ENCODE data around the gene KLHL35.

KLHL35 gene

GRCh38 chr11:75441804-75442132, 8.8 kb upstream of the KLHL35 start:
- no peak for DNase-seq (ENCODE audit: low read depth)

DNA sequence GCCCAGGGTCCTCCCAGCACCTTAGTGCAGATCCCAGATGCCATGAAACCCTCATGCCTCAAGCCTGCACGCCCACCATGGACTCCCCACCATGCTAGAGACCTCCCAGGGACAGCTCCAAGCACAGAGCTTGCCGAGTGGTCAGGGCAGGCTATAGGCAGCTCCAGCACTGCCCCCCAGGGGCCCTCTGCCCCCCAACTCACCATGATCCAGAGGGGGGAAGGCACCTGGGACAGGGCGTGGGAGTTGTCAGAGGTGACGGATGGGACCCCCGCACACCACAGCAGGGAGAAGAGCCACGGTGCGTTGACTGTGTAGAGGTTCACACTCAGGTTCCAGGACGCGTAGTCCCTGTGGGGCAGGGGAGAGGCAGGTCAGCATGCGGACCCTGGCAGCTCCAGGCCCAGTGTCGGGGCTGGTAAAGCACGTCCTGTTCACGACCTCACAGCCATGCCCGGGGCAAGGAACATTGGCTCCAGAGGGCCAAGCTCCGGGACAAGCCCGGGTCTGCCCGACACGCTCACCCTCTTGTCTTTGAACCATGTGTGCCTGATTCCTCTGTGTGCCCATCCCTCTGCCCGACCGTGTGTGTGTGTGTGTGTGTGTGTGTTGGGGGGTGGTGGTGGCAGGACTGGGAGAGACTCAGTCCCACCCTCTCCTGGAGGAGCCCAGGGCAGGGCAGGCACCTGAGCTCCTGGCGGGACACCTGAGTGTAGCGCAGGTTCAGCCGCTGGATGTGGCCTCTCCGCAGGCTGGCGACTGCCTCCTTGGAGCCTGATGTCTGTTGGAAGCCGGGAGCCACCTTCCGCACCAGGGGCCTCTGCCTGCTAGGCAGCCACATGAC, 8.2 kb upstream of the KLHL35 start:
- no peak for DNase-seq (ENCODE audit: low read depth)

DNA sequence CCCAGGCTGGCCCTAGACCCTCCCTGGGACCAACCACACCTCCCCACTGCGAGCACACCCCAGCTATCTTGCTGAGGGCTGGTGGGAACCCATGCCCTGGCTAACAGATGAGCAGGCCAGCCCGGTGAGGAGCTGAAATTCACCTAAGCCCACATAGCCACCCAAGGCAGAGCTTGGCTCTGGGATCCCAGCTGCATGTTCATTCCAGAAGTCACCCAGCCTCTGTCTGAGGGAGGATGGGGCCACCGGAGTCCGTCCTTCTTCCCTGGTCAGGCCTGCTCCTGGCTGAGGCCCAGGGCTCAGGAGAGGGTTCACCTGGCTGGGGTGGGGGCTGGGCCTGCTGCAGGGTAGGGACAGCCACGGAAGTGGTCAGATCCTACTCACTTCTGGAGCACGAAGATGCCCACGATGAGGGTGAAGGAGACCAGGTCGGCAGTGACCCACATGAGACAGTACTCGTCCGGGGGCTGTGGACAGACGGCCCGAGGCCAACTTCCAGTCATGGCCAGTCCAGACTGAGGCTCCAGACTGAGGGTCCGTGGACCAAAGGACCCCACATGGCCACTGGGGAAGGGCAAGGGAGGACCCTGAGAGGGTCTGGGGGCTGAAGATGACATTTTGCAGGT, 6.6 kb upstream of the KLHL35 start:
- no peak for DNase-seq (ENCODE audit: low read depth)

DNA sequence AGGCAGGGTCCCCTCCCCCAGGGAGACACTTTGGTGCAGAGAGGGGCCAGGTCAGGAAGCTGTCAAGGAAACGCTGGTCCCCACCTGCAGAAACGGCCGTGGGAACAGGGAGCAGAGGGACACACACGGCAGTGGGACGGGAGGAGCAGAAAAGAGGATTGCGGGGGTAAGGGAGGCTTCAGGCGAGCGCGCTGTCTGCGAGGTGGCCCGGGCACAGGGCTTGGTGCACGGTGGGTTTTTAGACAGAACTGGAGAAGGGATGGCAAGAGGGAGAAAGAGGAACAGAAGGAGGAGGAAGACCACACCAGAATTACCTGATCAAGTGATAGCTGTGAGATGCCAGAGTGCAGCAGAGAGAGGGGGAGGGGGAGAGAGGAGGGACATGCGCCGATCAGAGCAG, 6.0 kb upstream of the KLHL35 start:
- no peak for DNase-seq (ENCODE audit: low read depth)

DNA sequence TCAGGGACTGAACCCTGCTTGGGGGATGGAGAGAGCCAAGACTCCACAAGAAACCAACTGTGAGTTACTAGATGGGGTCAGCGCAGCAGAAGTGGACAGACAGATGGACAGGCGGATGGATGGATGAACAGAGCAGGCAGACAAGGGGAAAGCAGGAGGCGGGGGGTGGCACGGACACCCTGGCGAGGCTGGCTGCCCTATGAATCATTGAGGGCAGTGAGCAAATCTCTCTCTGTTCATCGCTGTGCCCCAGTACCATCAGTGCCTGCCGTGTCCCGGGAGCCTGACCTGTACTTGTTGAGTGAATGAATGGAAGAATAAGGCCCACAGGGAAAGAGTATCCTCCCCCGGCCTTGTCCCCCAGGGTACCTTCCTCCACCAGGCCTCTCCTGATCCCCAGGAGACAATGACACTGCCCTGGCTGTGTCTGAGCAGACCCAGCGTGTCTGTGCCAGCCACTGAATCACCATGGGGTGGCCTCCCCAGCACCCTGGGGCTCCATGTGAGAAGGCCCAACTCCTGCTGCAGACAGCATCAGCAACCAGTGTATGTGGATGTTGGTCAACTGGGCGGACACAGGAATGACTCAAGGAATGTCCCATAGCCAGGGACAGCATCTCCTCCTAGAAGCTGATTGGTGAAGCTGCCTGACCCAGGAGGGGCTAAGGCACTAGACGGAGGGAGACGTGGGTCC, 5.1 kb upstream of the KLHL35 start:
- DNase-seq (ENCODE audit: low read depth): peak; percentile 57

DNA sequence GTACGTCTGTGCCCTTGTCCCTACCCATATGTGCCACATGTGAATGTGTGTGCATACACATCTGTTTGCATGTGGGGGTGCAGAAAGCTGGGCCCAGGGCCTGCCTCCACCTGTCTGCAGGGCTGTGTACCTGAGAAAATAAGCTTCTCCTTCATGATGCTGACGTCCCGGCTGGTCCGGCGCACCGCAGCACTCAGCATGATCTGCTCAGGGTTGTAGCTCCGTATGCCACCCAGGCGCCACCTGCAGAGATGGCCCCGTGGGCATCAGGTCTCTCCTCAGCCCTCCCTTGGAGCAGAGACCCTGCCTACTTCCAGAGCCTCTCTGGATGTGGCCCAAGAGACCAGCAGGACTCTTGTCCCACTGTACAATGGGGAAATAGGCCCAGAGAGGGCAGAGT, 3.8 kb upstream of the KLHL35 start:
- DNase-seq (ENCODE audit: low read depth): no peak

DNA sequence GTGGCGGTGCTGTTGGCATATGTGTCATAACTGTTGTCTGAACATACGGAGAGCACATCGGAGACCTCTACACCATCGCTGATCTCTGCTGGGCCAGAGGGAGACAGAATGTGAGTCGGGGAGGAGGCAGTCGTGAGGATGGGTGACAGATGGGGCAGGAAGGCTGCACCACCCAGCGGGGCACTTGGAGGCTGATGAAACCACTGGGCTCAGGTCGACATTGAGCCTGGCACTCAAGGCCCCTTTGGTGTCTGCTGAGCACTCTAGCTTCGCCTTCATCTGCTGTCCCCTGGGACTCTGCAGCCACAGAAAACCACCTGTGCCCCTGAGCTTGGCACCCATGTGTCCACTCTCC, 2.5 kb upstream of the KLHL35 start:
- DNase-seq (ENCODE audit: low read depth): no peak

GRCh38 chr11:75434886-75435570, 2.0 kb upstream of the KLHL35 start:
- no peak for DNase-seq (ENCODE audit: low read depth)

DNA sequence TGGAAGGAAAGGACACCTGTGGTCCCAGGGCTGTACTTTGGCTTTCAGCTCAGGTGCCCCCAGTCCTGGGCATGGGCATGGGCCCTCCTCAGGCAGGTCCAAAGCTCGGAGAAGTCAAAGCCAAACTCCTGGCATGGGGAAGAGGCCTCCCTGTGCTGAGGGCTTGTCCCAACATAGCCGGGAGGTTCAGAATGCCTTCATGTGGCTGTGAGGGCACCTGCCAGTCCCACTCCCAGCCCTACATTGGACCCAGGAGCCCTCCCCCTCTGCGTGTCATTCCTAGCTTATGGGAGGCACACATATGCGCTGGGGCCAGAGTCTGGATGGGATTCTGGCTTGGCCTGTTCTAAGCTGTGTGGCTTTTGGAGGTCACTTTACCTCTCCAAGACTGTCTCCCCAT, 1.0 kb upstream of the KLHL35 start:
- DNase-seq (ENCODE audit: low read depth): no peak

DNA sequence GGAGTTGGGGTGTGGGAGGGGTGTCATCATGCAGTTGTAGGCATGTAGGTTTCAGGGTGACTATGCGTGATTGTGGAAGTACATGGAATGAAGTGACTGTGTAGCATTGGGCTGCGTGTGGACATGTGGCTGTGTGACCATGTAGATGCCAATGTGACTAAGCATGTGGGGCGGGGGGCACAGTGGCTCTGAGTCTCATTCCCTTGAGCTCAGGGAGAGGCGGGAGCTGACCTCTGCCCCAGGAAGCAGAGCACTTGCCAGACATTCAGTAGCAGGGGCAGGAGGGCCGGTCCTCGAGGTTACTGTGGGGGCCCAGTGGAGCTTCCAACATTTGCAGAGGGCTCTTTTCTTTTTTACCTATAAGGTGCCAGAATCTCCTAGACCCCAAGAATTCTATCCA, 440 bp upstream of the KLHL35 start:
- DNase-seq (ENCODE audit: low read depth): no peak

- DNase-seq (ENCODE audit: low read depth): peak; percentile 11
These were observed 1.2 kb downstream of the KLHL35 start for GRCh38 chr11:75431533-75432525.

- no peak for DNase-seq (ENCODE audit: low read depth)
These were observed 2.1 kb downstream of the KLHL35 start for GRCh38 chr11:75430714-75431532.

- DNase-seq (ENCODE audit: low read depth): peak; percentile 59
These were observed 2.9 kb downstream of the KLHL35 start for GRCh38 chr11:75429902-75430713.

DNA sequence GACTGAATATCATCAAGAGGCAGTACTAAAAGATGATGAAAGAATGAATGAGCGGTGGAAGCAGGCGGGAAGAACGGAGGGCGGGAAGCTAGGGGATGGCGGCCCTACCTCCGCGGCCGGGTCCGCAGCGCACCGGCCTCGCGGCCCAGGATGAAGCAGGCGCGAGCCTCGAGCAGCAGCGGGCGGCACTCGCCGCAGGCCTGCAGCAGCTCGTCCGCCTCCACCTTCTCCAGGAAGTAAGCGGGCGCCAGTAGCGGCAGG, 3.4 kb downstream of the KLHL35 start:
- no peak for DNase-seq (ENCODE audit: low read depth)

GRCh38 chr11:75428989-75429640, 3.9 kb downstream of the KLHL35 start:
- no peak for DNase-seq (ENCODE audit: low read depth)

- DNase-seq (ENCODE audit: low read depth): peak; percentile 87
These were observed 4.7 kb downstream of the KLHL35 start for GRCh38 chr11:75428281-75428724.

DNA sequence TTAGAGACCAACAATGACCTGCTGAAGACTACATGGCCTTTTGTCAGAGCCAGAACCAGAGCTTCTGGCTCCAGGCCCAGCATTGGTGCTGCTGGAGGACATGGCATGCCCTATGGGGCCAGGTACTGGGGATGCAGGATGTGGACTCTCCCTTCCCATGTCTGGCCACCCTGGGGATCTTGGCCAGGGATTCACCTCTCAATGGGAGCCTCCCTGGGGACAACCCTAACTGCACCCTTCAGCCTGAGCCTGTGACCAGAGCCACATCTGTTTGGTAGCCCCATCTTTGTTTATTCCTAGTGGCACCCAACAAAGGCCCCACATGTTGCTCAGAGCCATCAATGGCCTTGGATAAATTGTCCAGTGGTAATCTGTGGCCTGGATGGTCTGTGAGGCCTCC, 5.8 kb downstream of the KLHL35 start:
- no peak for DNase-seq (ENCODE audit: low read depth)

- DNase-seq (ENCODE audit: low read depth): no peak
These were observed 6.3 kb downstream of the KLHL35 start for GRCh38 chr11:75426720-75427086.

DNA sequence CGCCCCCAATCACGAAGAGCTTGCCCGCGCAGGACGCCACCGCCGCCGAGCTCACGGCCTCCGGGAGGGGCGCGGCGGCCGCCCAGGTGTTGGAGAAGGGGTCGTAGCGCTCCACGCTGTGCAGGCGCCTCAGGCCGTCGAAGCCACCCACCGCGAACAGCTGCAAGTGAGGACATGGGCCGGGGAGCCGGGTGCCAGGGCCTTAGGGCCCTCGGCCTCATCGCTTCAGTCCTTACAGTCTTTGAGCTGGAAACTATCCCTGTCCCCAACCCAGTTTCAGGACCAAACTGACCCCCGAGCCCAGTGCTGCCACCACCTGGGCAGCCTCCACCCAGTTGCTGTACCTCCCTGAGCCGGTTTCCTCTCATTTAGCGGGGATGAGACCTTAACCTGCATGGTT, 7.6 kb downstream of the KLHL35 start:
- no peak for DNase-seq (ENCODE audit: low read depth)

GRCh38 chr11:75424396-75424795, 8.6 kb downstream of the KLHL35 start:
- no peak for DNase-seq (ENCODE audit: low read depth)

Measured in EH (cell line).